Posterior vena cava (tissue), 2 donors: ENCODE data around the gene GREB1L. TPM values are rescaled to one million over a fixed set of nuclear protein-coding genes. Genes with fewer than 3 reads are reported as not detected.
"Not testable (repeated sequence)": the region's sequence is repeated elsewhere in the genome, so short reads cannot be mapped to it uniquely, and the experiment has no call there.

Experiments
- DNase-seq: peaks from one replicate; pipeline ENCODE4 v3.0.0-alpha.2; 2020; ENCODE audit warnings: low spot score
- intact Hi-C, 2 donors: fragments of 100-400 bp; cut with DNase I; formaldehyde crosslinking; loops; one replicate each; pipeline versions ENCODE4 v1.14.1 to v1.14.2; 2022 to 2023
- total RNA-seq, 2 donors: library from RNA; stranded (reverse); fragmentation: NEBNext Ultra II Directional; extraction: Animal tissue kit (Norgen Biotek cat#: 25700); gene quantifications; one replicate each; pipeline ENCODE4 v1.2.1, GENCODE V29; 2021
- donor health status: DM: yes; HTN: yes; CAD: no.
- donor health status: DM: yes; HTN: yes; CAD: no.

Gene GREB1L
- total RNA-seq, 2 donors from 2014 or later, result 1.0 to 3.3 TPM

DNA sequence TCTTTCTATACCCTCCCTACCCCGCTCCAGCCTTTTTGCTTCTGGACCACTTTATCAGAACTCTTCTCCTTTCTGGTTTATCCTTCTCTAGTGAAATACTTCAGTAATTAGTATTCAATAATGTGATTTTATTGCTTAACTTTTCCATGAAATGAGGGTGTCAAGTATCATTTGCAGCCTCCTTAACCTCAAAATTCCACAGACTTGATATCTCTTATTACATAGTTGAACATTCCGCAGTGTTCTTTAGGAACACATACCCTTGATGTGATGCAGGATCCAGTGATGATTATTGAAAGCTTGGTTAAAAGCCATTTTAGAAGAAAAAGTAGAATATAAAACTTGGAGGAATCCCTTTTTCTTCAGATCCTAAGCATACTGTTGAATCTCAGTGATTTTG lies 94.8 kb downstream of the GREB1L start:
- no peak for DNase-seq
- intact Hi-C loops, result loop anchor here in 1 of 2 donors (5.0 kb wide), 1 partner anchor 1340 kb away; no protein-coding TSS in a partner anchor

DNA sequence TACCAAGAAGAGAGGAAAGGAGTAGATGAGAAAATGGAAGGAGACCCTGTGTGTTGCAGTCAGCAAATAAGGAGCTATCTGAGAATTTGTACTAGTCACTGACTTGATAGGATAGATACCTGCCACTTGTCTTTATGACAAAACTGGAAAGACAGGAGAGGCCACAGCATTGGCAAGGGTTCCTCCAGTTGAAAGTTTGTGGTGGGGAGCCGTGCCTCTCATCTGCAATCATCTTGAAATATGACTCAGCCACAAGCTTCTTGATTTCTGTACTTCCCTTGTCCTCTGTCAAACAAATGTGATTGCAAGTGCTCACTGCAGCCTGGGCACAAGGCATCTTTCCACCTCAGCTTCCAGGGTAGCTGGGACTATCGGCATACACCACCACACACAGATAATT lies 99.1 kb downstream of the GREB1L start:
- no peak for DNase-seq

DNA sequence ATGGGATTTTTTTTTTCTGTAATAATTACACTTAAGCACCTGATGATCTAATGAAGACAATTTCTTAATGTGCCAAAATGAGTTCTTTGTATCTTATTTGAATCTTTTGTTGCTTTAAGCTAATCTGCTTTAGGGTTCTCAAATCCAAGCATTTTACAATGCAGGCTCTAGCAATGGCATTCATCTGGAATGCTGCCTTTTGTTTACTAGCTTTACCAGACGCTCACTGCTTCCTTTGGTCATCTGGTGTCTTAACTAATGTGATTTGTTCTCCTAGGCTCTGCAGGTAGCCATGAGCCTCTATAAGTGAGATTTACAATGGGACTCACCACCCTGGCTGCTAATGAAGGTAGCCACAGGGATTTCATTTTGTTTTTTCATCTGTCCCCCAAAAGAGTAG lies 100.3 kb downstream of the GREB1L start:
- no peak for DNase-seq
- intact Hi-C loops, result no loop called here

More for the DNA sequence above, 99.1 kb downstream of the GREB1L start:
- intact Hi-C loops, result no loop called here

DNA sequence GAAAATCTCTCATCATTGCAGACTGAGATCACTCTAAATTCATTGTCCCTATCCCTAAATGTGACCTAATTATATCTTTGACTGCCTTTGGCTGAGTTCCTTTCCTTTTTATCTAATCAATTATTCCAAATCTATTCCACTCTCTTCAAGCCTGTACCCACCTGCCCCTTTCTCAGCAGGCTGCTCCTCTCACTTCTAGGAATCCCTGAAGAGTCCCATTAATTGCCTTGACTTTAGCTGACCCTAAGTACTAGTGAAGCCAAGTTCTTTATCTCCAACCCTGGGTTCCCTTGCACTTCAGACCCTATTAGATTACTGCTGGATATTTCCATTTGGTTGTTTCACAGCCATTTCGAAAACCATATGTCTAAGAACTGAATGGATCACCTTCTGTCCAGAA lies 102.8 kb downstream of the GREB1L start:
- intact Hi-C loops, result no loop called here
- DNase-seq, result no peak

DNA sequence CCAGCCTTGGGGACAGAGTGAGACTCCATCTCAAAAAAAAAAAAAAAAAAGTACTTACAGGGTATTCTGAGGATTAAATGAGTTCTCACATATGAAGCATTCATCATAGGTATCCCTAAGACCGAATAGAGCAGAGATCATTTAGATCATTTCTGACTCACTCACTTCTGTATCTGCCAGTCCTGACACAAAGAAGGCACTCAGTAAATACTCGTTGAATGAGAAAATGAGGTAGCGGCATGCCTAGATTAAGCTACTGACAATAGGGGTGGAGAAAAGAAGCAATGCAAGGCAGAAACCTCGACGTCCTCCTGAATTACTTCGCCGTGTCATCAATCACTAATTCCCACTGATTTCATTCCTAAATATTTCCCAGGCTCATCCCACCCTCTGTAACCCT lies 103.8 kb downstream of the GREB1L start:
- intact Hi-C loops, result no loop called here

DNA sequence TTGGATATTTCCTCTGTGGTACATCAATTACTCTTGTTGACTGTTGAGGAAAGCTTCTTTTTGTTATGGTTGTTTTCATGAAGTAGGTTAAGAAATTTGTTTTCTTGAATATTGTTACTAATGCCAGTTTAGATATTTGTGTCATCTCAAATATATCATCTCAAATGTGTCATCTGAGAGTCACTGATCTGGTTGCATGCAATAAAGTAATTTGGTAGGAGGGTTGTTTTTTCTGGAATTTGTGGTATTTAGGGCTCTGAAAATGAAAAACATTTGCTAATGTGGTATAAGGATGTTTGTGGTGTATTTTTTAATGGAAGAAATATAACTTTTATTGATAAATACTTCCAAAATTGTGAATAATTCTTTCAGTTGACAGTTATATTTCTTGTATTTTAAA lies 117.7 kb downstream of the GREB1L start:
- no peak for DNase-seq
- intact Hi-C loops, result no loop called here

More for the DNA sequence above, 103.8 kb downstream of the GREB1L start:
- DNase-seq, result no peak

DNA sequence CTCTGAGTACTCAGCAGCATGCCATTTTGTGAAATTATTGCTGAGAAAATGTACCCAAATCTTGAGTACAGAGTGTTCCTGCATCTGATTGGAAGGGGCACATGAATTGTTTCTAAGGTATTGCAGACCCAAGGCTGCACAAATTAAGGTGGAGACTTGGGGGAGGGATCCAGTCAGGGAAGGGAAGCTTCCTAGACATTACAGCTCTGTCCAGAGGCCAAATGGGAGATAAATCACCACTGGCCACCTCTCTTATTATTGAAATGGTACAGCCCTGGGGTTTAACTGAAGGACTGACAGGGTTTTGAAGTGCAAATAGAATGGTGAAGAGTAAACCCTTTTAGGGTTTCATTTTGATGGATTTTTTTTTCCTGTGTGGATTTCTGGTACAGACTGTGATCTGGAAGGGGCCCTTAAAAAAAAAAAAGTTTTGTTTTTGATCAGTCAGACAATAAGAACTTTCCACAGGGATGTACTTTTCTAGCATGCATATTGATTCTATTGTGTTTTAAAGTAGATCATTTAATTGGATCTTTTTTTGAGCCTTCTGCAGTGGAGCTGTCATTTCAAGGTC lies 119.4 kb downstream of the GREB1L start:
- DNase-seq, result no peak
- intact Hi-C loops, result no loop called here

DNA sequence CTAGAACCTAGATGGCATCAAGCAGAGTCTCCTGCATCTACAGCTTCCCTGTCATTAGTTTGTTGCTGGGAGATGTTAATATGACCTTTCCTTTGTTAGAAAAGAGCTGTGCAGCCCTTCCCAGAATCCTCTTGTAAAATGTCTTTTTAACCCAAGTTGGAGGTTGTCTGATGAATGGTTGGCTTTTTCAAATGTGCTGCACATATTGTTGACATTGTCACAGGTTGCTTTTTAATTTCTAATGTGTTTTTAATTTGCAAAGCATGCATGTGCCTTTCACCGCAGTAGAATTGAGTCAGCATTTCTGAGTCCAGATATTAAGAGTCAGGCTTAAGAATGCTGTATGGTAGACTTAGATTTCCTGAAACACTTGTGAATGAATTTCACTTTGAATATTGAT lies 120.8 kb downstream of the GREB1L start:
- DNase-seq, result no peak
- intact Hi-C loops, result no loop called here

DNA sequence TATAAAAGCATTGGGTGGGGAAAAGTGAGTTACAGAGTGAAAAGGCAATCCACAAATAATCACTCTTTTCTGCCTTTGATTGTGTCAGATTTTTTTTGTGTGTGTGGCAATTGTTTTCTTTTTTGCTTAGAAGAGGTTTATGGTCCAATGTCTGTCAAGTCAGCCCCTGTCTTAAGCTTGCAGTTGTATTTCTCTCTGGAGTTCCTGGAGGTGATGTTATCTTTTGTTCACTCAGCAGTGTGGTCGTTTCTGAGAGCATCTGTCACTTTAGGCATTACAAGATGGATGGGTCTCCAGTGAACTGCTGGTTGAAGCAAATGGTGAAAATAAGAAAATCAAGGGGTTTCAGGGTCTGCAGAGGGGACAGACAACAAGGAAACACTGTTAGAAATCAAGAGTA lies 121.3 kb downstream of the GREB1L start:
- DNase-seq, result no peak
- intact Hi-C loops, result no loop called here

DNA sequence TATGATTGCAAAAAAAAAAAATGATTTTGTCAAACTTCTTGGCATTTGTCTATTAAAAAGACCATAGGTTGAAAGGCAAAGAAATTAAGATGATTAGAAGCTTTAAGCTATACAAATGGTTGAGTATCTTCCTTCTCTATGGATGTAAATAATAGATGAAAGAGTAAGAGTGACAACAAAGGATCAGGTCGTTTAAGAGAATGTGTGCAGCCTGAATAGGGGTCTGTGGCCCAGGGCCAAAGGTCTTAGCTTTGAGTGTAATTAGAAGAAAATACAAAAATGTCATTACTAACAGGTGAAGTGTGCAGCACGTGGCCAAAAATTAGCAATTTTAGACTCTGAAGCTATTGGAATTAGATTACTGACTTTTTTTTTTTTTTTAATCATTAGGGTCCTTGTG lies 122.4 kb downstream of the GREB1L start:
- no peak for DNase-seq
- intact Hi-C loops, result no loop called here

DNA sequence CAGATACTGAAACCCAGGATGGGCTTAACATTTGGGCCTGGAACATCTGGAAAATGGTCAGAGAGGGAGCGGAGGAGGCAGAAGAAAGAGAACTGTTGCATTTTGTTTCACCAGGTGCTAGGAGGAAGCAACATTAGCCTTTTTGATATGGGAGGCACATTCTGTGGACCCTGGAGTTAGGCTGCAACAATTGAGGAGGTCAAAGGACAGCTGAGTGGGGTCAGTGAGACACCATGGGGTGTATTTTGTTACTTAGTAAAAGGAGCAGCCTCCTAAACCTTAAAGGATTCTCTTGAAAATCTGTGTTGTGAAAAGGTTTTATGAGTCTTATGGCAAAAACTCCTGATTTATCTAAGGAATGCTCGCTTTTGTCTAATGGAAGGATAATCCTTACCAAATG lies 124.9 kb downstream of the GREB1L start:
- no peak for DNase-seq
- intact Hi-C loops, result no loop called here

DNA sequence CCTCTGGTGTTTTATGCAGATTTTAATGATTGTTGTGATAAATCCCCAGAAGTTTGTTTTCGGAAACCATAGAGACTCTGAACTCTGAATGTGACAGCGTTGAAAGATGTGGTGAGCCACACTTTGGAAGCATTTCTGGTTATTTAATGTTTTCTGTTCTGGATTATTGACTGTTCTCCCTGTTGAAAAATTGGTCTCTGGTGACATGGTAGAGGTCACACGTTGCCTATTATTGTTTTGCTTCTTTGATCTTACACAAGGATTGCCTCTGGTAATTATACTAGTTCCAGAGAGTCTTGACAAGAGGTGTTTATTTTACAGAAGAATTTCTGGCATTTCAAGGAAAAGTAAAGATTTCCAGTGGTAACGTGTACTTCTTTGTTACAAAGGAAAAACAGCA lies 127.1 kb downstream of the GREB1L start:
- DNase-seq, result no peak
- intact Hi-C loops, result no loop called here

DNA sequence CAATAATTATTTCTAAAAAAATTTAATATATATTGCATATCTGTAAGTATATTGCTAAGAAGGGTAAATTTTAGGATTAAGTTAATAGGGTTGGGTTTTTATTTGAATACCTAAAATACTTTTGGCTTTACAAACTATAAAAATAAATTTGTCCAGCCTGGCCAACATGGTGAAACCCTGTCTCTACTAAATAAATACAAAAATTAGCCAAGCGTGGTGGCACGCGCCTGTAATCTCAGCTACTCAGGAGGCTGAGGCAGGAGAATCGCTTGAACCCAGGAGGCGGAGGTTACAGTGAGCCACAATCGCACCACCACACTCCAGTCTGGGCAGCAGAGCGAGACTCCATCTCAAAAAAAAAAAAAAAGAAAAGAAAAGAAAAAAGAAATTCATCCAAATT lies 127.6 kb downstream of the GREB1L start:
- intact Hi-C loops, DNase-seq: not testable (repeated sequence)

DNA sequence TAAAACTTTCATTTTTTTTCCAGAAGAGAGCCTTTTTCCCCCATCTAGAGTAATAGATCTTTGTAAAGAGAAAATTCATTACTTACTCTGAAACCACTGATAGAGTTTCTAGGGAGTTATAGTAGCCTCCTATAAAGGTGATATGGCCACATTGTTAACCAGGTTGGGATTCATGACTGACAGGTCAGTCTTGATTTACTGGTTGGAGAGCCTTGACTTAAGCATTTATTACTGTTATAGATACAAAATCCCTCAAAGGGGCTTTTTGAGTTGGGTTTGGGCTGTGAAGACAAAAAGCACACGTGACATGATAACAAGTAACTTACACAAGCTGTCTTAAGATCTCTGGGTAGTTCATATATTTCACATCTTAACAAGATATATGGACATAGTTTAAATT lies 141.0 kb downstream of the GREB1L start:
- DNase-seq, result no peak
- intact Hi-C loops, result no loop called here

DNA sequence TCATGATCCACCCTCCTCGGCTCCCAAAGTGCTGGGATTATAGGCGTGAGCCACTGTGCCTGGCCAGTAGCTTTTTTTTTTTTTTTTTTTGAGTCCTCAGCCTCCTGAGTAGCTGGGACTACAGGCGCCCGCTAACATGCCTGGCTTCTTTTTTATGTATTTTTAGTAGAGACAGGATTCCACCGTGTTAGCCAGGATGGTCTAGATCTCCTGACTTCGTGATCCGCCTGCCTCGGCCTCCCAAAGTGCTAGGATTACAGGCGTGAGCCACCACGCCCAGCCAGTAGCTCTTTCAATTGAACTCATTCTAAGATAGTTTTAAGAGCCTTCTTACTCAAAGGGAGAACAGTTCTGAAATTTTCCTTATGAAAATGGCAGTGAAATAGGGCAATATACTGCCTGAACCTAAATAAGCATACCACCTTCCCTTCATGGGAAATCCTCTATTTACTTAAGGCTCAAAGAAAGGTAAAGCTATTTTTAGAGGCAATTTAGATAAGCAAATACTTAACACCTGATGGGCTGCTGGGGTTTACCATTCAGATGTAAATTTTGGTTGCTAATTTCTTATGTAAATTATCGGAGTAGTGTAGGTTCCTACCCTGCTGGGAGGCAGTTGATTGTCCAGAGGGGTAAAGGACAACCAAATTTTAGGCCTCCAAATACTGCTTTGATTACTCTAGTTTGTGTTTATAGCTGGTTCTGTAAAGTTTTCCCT lies 144.7 kb downstream of the GREB1L start:
- DNase-seq, result no peak
- intact Hi-C loops, result no loop called here

DNA sequence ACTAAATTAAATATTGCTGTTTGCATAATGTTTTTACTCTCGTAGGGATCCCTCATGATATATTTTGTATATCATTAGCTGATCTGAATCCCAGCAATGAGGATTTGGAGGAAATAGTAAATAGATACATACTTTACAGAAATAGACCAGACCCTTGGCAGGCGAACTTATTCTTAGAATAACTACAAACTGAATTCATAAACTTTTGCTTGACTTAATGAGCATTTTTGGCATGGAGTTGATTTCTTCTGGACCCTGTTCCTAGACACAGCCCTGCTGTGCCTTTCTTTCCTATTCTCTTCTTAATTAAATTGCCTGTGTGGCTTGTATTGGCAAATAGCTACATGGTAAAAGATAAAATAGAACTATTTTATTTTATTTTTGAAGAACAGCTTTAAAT lies 145.9 kb downstream of the GREB1L start:
- no peak for DNase-seq
- intact Hi-C loops, result no loop called here

DNA sequence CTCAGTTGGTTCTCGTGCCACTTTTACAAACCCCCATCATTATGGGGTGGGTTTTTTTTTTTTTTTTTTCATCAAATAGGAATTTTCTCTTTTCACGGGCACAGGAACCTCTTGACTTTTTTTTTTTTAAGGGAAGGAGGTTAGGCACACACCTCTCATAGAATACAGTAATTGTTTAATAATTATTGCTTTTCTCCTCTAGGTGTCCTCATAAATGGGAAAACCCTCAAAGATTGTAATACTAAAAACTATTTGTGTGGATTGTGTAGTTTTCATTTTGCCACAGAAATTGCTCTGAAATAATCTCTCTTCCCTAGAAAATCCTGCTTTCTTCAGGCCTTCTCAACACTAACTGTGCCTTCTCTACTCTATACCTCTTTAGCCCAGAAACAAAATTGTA lies 147.3 kb downstream of the GREB1L start:
- intact Hi-C loops, result no loop called here
- DNase-seq, result no peak

DNA sequence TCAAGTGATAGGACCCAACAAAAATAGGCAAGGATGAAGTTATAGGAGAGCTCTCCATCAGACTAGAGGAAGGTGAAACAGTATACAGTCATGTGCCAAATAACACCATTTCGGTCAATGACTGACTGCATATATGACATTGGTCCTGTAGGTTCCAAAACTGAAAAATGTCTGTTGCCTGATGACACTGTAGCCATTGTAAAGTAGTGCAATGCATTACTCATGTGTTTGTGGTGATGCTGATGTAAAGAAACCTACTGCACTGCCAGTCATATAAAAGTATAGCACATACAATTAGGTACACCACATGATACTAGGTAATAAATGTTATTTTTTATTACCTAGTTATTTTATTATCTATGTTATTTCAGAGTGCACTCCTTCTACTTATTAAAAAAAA lies 147.9 kb downstream of the GREB1L start:
- no peak for DNase-seq
- intact Hi-C loops, result no loop called here

DNA sequence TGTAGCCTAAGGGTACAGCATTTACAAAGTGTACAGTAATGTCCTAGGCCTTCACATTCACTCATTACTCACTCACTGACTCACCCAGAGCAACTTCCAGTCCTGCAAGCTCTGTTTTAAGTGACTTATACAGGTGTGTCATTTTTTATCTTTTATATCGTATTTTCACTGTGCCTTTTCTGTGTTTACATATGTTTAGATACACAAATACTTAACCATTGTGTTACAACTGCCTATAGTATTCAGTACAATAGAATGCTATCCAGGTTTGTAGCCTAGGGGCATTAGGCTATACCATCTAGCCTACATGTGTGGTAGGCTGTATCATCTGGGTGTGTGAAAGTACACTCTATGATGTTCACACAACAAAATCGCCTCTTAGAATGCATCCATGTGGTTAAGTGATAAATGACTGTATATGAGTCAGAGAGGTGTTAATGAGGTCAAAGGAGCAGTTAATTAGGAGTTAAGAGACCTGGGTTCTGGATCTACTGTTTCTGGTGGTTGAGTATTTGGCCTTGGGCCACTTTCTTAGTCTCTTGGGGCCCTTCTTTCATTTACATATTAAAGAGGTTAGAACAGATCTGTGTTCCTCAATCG lies 149.1 kb downstream of the GREB1L start:
- intact Hi-C loops, result no loop called here
- DNase-seq, result no peak

DNA sequence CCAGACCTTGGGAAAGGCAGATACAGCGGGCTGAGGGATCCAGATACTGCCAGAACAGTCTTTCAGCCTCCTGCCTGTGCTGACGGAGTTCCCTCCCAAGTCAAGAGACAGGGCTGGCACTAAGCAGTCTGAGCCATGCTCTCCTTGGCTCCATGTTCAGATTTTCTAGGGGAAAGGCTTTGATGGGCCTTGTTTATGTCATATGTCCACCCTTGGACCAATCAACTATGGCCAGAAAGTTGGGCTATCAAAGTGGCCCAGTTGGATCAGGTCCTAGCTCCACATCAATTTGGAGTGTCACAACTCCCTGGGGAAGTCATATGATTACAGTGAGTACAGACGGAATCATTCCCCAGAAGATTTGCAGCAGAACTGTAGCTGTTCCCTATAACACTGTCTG lies 152.0 kb downstream of the GREB1L start:
- DNase-seq, result no peak
- intact Hi-C loops, result no loop called here

DNA sequence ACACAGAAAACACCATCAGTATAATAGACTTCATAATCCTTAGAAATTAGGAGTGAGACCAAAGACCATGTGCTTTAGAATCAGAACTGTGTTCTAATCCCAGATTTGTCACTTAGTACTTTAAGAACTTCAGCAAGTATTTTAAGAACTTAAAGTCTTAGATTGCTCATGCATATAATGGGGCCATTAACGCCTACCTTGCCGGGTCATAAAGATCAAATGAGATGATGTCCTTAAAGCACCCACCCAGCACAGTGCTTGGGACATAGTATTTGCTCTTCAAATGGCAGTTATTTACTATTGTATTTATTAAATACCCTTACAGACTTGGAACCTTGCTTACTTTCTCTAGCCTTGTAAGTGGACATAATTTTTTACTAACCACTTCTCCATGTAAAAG lies 156.1 kb downstream of the GREB1L start:
- no peak for DNase-seq
- intact Hi-C loops, result no loop called here
